Stimulated activated CD4-positive, alpha-beta T cell treated with anti-CD3 and anti-CD28 coated beads, Interleukin-12 subunit alpha, Interleukin-12 subunit beta, amount 100 ng/mL, for 24 hours (primary cell): ENCODE measurements around the gene COL26A1.
"Not testable (repeated sequence)": the region's sequence is repeated elsewhere in the genome, so short reads cannot be mapped to it uniquely, and the experiment has no call there.

Experiments used
- DNase-seq, 2 experiments: peaks; one replicate each; pipeline ENCODE4 v3.0.0-alpha.2; 2020; ENCODE audit warnings: low read depth in 2 of 2

Gene COL26A1

GRCh38 chr7:101362334-101363195, at the start of gene COL26A1:
TSS of gene COL26A1 (plus strand) at chr7:101362875. CDS start at chr7:101363033, 158 bp downstream.
- DNase-seq, result no peak

- DNase-seq, result peak in 1 of 2 experiments; percentile 42
These were observed 47.3 kb upstream of the COL26A1 start for GRCh38 chr7:101315336-101315735.

- DNase-seq, result no peak
These were observed 43.3 kb upstream of the COL26A1 start for GRCh38 chr7:101319401-101319800.

- DNase-seq, result peak; percentile 75 to 84
These were observed 40.9 kb upstream of the COL26A1 start, which contains the start of gene IFT22 for GRCh38 chr7:101321491-101322401. TSS of gene IFT22 (minus strand) at chr7:101321812. CDS start at chr7:101321709, 103 bp downstream.

- no peak for DNase-seq
These were observed 34.5 kb upstream of the COL26A1 start for GRCh38 chr7:101328159-101328558.

GRCh38 chr7:101330011-101330484, 32.6 kb upstream of the COL26A1 start:
- DNase-seq, result no peak

- no peak for DNase-seq
These were observed 30.6 kb upstream of the COL26A1 start for GRCh38 chr7:101332026-101332425.

- DNase-seq, result no peak
These were observed 28.8 kb upstream of the COL26A1 start for GRCh38 chr7:101333912-101334311.

GRCh38 chr7:101340379-101340778, 22.3 kb upstream of the COL26A1 start:
- DNase-seq, result no peak

GRCh38 chr7:101342892-101343291, 19.8 kb upstream of the COL26A1 start:
- no peak for DNase-seq

GRCh38 chr7:101347477-101347876, 15.2 kb upstream of the COL26A1 start:
- no peak for DNase-seq

- DNase-seq, result not testable (repeated sequence)
These were observed 14.1 kb upstream of the COL26A1 start for GRCh38 chr7:101348456-101349067.

GRCh38 chr7:101349300-101349699, 13.4 kb upstream of the COL26A1 start:
- DNase-seq, result not testable (repeated sequence)

GRCh38 chr7:101352920-101353308, 9.8 kb upstream of the COL26A1 start:
- no peak for DNase-seq

- DNase-seq, result no peak
These were observed 5.2 kb upstream of the COL26A1 start for GRCh38 chr7:101357433-101357832.

- no peak for DNase-seq
These were observed 590 bp downstream of the COL26A1 start for GRCh38 chr7:101363196-101363733.

GRCh38 chr7:101363734-101364374, 1.2 kb downstream of the COL26A1 start:
- peak; percentile 43 to 57 for DNase-seq

- no peak for DNase-seq
These were observed 3.3 kb downstream of the COL26A1 start for GRCh38 chr7:101365956-101366355.

- DNase-seq, result no peak
These were observed 5.0 kb downstream of the COL26A1 start for GRCh38 chr7:101367676-101368075.

- DNase-seq, result no peak
These were observed 5.9 kb downstream of the COL26A1 start for GRCh38 chr7:101368422-101369165.
